Type B pancreatic cell (in vitro differentiated cells): Measurements from ENCODE around the gene DOCK1. TPM values are rescaled to one million over a fixed set of nuclear protein-coding genes. Genes with fewer than 3 reads are reported as not detected.

ENCODE experiments used
- DNase-seq: peaks from one replicate; pipeline ENCODE4 v3.0.0; 2021; ENCODE audit warnings: mixed read lengths; ENCODE audit not compliant: unreplicated experiment; ENCODE audit errors: extremely low spot score
- H3K27ac Mint-ChIP-seq: 2 replicates; pipeline ENCODE4 v1.8.0; 2021; ENCODE audit warnings: mild to moderate bottlenecking, mixed read lengths
- H3K27me3 Mint-ChIP-seq: 2 replicates; pipeline ENCODE4 v1.8.0; 2021; ENCODE audit warnings: mixed read lengths
- H3K36me3 Mint-ChIP-seq: 2 replicates; pipeline ENCODE4 v1.8.0; 2021; ENCODE audit warnings: mixed read lengths
- H3K4me1 Mint-ChIP-seq: one replicate; pipeline ENCODE4 v1.8.0; 2021; ENCODE audit warnings: mixed read lengths; ENCODE audit not compliant: unreplicated experiment
- H3K4me3 Mint-ChIP-seq: 2 replicates; pipeline ENCODE4 v1.8.0; 2021; ENCODE audit warnings: mild to moderate bottlenecking, mixed read lengths
- H3K9me3 Mint-ChIP-seq: 2 replicates; pipeline ENCODE4 v1.8.0; 2021; ENCODE audit warnings: mixed read lengths
- CTCF ChIP-seq: fragments of 200-600 bp; sonication (generic); conservative IDR thresholded peaks from 2 replicates; pipeline ENCODE4 v1.5.0; 2021; ENCODE audit warnings: antibody characterized with exemption, mild to moderate bottlenecking
- total RNA-seq: library from RNA; stranded (reverse); gene quantifications from 2 replicates; pipeline ENCODE4 v1.2.1, GENCODE V29; 2021; ENCODE audit warnings: low replicate concordance

The DOCK1 gene
- total RNA-seq, 1 donor from 2014 or later, result 67.4 TPM

GRCh38 chr10:127358337-127358736, 453.1 kb downstream of the DOCK1 start:
- Mint-ChIP-seq H3K4me3 (no peak overlapping the region), H3K27me3 (no peaks in the 10 kb centered on the region), H3K4me1 (peaks cover 4% of the 10 kb centered on the region), H3K9me3 (no peaks in the 10 kb centered on the region), H3K36me3 (peaks cover 18% of the 10 kb centered on the region), H3K27ac (no peak overlapping the region)
- DNase-seq, result no peak
- no peak for TF ChIP-seq CTCF

GRCh38 chr10:127364034-127364433, 458.8 kb downstream of the DOCK1 start:
- no peaks in the 10 kb centered on the region for H3K27me3 Mint-ChIP-seq
- no peaks in the 10 kb centered on the region for H3K4me1 Mint-ChIP-seq
- H3K4me3 Mint-ChIP-seq, result no peak overlapping the region
- H3K36me3 Mint-ChIP-seq, result peaks cover 12% of the 10 kb centered on the region
- no peak overlapping the region for H3K27ac Mint-ChIP-seq
- no peaks in the 10 kb centered on the region for H3K9me3 Mint-ChIP-seq
- TF ChIP-seq CTCF, result no peak
- no peak for DNase-seq

GRCh38 chr10:127368101-127368500, 462.9 kb downstream of the DOCK1 start:
- no peak for DNase-seq
- Mint-ChIP-seq H3K27ac (no peak overlapping the region), H3K9me3 (no peaks in the 10 kb centered on the region), H3K36me3 (peaks cover 9% of the 10 kb centered on the region), H3K4me3 (no peak overlapping the region), H3K4me1 (no peaks in the 10 kb centered on the region), H3K27me3 (no peaks in the 10 kb centered on the region)
- TF ChIP-seq CTCF, result no peak

- no peak for TF ChIP-seq CTCF
Measured at GRCh38 chr10:127368929-127369328, 463.7 kb downstream of the DOCK1 start.

GRCh38 chr10:127370601-127371000, 465.4 kb downstream of the DOCK1 start:
- DNase-seq, result no peak
- no peaks in the 10 kb centered on the region for H3K9me3 Mint-ChIP-seq
- no peak overlapping the region for H3K4me3 Mint-ChIP-seq
- no peak for TF ChIP-seq CTCF
- H3K27ac Mint-ChIP-seq, result no peak overlapping the region
- no peaks in the 10 kb centered on the region for H3K4me1 Mint-ChIP-seq
- peaks cover 25% of the 10 kb centered on the region for H3K36me3 Mint-ChIP-seq
- no peaks in the 10 kb centered on the region for H3K27me3 Mint-ChIP-seq

More at GRCh38 chr10:127368929-127369328, 463.7 kb downstream of the DOCK1 start:
- Mint-ChIP-seq H3K9me3 (no peaks in the 10 kb centered on the region), H3K27me3 (no peaks in the 10 kb centered on the region), H3K36me3 (peaks cover 13% of the 10 kb centered on the region), H3K4me1 (no peaks in the 10 kb centered on the region), H3K27ac (no peak overlapping the region), H3K4me3 (no peak overlapping the region)
- no peak for DNase-seq

- Mint-ChIP-seq H3K36me3 (peaks cover 28% of the 10 kb centered on the region), H3K27ac (no peak overlapping the region), H3K4me3 (no peak overlapping the region), H3K4me1 (no peaks in the 10 kb centered on the region), H3K27me3 (no peaks in the 10 kb centered on the region), H3K9me3 (no peaks in the 10 kb centered on the region)
- no peak for TF ChIP-seq CTCF
- DNase-seq, result no peak
Measured at GRCh38 chr10:127372361-127372760, 467.1 kb downstream of the DOCK1 start.
